HK-2 (cell line): Measurements from ENCODE around the gene TPX2.
"Not testable (repeated sequence)": the region's sequence is repeated elsewhere in the genome, so short reads cannot be mapped to it uniquely, and the experiment has no call there.

Source experiments
- DNase-seq: peaks from one replicate; pipeline ENCODE4 v3.0.0-alpha.2; 2018; ENCODE audit not compliant: unreplicated experiment

Gene TPX2

GRCh38 chr20:31814142-31814541 lies 75.1 kb downstream of the TPX2 start:
- DNase-seq, result not testable (repeated sequence)

GRCh38 chr20:31815408-31816188 lies 76.5 kb downstream of the TPX2 start:
- no peak for DNase-seq

GRCh38 chr20:31816221-31816620 lies 77.1 kb downstream of the TPX2 start:
- DNase-seq, result no peak

- DNase-seq, result no peak
Observed at GRCh38 chr20:31817461-31817860, 78.4 kb downstream of the TPX2 start.

GRCh38 chr20:31818376-31818908 lies 79.4 kb downstream of the TPX2 start:
- no peak for DNase-seq

GRCh38 chr20:31819083-31819784 lies 80.1 kb downstream of the TPX2 start, which contains the start of gene MYLK2:
Gene MYLK2, plus strand, starts transcription at chr20:31819356. Its CDS starts 225 bp downstream, at chr20:31819581.
- no peak for DNase-seq

- no peak for DNase-seq
Observed at GRCh38 chr20:31820228-31820627, 81.1 kb downstream of the TPX2 start.

- DNase-seq, result no peak
Observed at GRCh38 chr20:31821427-31821826, 82.3 kb downstream of the TPX2 start.

GRCh38 chr20:31822421-31823330 lies 83.6 kb downstream of the TPX2 start:
- peak; percentile 92 for DNase-seq

- DNase-seq, result peak; percentile 48
Observed at GRCh38 chr20:31823360-31824124, 84.5 kb downstream of the TPX2 start.

GRCh38 chr20:31824125-31824485 lies 85.0 kb downstream of the TPX2 start:
- no peak for DNase-seq

- no peak for DNase-seq
Observed at GRCh38 chr20:31824554-31825313, 85.6 kb downstream of the TPX2 start.

- no peak for DNase-seq
Observed at GRCh38 chr20:31826074-31826473, 87.0 kb downstream of the TPX2 start.

GRCh38 chr20:31827059-31827458 lies 88.0 kb downstream of the TPX2 start:
- DNase-seq, result no peak

GRCh38 chr20:31828016-31828415 lies 88.9 kb downstream of the TPX2 start:
- not testable (repeated sequence) for DNase-seq

GRCh38 chr20:31829731-31830130 lies 90.6 kb downstream of the TPX2 start:
- peak; percentile 47 for DNase-seq

GRCh38 chr20:31830406-31830981 lies 91.4 kb downstream of the TPX2 start:
- no peak for DNase-seq

GRCh38 chr20:31831211-31831610 lies 92.1 kb downstream of the TPX2 start:
- DNase-seq, result no peak

- DNase-seq, result no peak
Observed at GRCh38 chr20:31831771-31832306, 92.7 kb downstream of the TPX2 start.
